ENCODE data around the gene MSL3B.

Gene MSL3B

GRCh38 chr2:233844064-233844807 is 23.9 kb downstream of the MSL3B start:
- Histone ChIP-seq H3K27ac (ENCODE audit: extremely low read depth, low read depth, low read length) (no peak overlapping the region), H3K9me3 (replicated peaks; ENCODE audit: control insufficient read depth, insufficient read depth, low read depth, low read length) (no peaks in the 10 kb centered on the region), H3K9ac (ENCODE audit: insufficient read depth in 1 of 2, low read depth in 2 of 2, low read length in 2 of 2) (no peak overlapping the region), H3K36me3 (ENCODE audit: control insufficient read depth, insufficient read depth, low read length) (peaks cover 98% of the 10 kb centered on the region), H3K4me1 (replicated peaks in 1 of 2; ENCODE audit: control insufficient read depth in 2 of 2, insufficient read depth in 2 of 2, low read length in 2 of 2) (peaks cover 0 to 3% of the 10 kb centered on the region in 2 experiments; a peak in 1 of 5 replicates), H3K4me3 (no peak overlapping the region), H3K9me1 (ENCODE audit: control insufficient read depth, insufficient read depth, low read length) (peaks cover 3% of the 10 kb centered on the region), H3K27me3 (ENCODE audit: control insufficient read depth in 2 of 2, insufficient read depth in 2 of 2, low read length in 2 of 2) (no peaks in the 10 kb centered on the region), H2AFZ (ENCODE audit: low read depth, low read length) (no peak overlapping the region), H3K79me2 (ENCODE audit: control insufficient read depth, insufficient read depth, low read length) (peaks cover 80% of the 10 kb centered on the region), H4K20me1 (replicated peaks; ENCODE audit: control insufficient read depth, insufficient read depth, low read length) (peaks cover 21% of the 10 kb centered on the region), H3K4me2 (ENCODE audit: insufficient read depth, low read length) (no peak overlapping the region)
- intact Hi-C loops (cut with micrococcal nuclease) (no loop called here), in situ Hi-C loops (cut with MboI) (no loop called here)
- ChIA-PET POLR2A (no interaction called here), CTCF (ENCODE audit: low intra/inter-chr PET ratio) (no interaction called here)
- ATAC-seq (no peak), DNase-seq (ENCODE audit: extremely low read depth in 1 of 4, low spot score in 3 of 4) (no peak), FAIRE-seq (no peak)
- WGBS (ENCODE audit: insufficient coverage, low coverage, missing lambda C conversion rate): 90% methylated on average over 18 of the region's 19 CpGs
- BruUV-seq (replicated peaks): no TSS peak
- no peak for TF ChIP-seq NFIX (CRISPR knock-in tag; IDR thresholded peaks at IDR 0.05; ENCODE audit: low read depth)
- TF ChIP-seq EGR1 (conservative IDR thresholded peaks at IDR 0.05): no peak
- TF ChIP-seq GABPA (tag; conservative IDR thresholded peaks at IDR 0.05; ENCODE audit: low read depth): no peak
- no peak for TF ChIP-seq DIDO1 (tag; IDR thresholded peaks at IDR 0.05; ENCODE audit: low read depth)
- TF ChIP-seq POLR2G (IDR thresholded peaks at IDR 0.05; ENCODE audit: low read depth, low read length): 0 out of 2 replicates have a peak, but pooled peaks have one; percentile 18
- no peak for TF ChIP-seq TEAD2 (tag; IDR thresholded peaks at IDR 0.05)
- no peak for TF ChIP-seq PML (IDR thresholded peaks at IDR 0.05; ENCODE audit: low read length)
- TF ChIP-seq ZNF121 (CRISPR knock-in tag; conservative IDR thresholded peaks at IDR 0.05): no peak
- TF ChIP-seq KLF16 (IDR thresholded peaks at IDR 0.05): no peak
- TF ChIP-seq ZNF134 (CRISPR knock-in tag; conservative IDR thresholded peaks at IDR 0.05): no peak
- TF ChIP-seq MAFF (IDR thresholded peaks at IDR 0.05; ENCODE audit: low read length): no peak
- TF ChIP-seq ATF1 (CRISPR knock-in tag; IDR thresholded peaks at IDR 0.05): no peak
- TF ChIP-seq ATF1 (tag; IDR thresholded peaks at IDR 0.05): no peak
- TF ChIP-seq ZNF41 (CRISPR knock-in tag; conservative IDR thresholded peaks at IDR 0.05): no peak
- no peak for TF ChIP-seq CC2D1A (IDR thresholded peaks at IDR 0.05)
- TF ChIP-seq RBFOX2 (IDR thresholded peaks at IDR 0.05; ENCODE audit: low read depth, low read length): 0 out of 2 replicates have a peak, but pooled peaks have one; percentile 34

Measured in K562 (cell line).